Fibroblast of mammary gland (primary cell): ENCODE data around the gene PTPRD.
"Not testable (repeated sequence)": the region's sequence is repeated elsewhere in the genome, so short reads cannot be mapped to it uniquely, and the experiment has no call there.

Experiments used
- DNase-seq: peaks from one replicate; pipeline ENCODE4 v3.0.0-alpha.2; 2010; ENCODE audit warnings: low read depth
- H3K4me3 ChIP-seq: 2 replicates; pipeline ENCODE4 v1.5.1; 2011; ENCODE audit warnings: low read depth, mild to moderate bottlenecking, low read length, moderate library complexity; ENCODE audit not compliant: control insufficient read depth
- CTCF ChIP-seq: conservative IDR thresholded peaks from 2 replicates; pipeline ENCODE4 v1.5.1; 2011; ENCODE audit warnings: low read depth, low read length, inconsistent platforms; ENCODE audit not compliant: control insufficient read depth, insufficient read depth

PTPRD gene

GRCh38 chr9:9942764-9943424 is 669.9 kb downstream of the PTPRD start:
- TF ChIP-seq CTCF: peak; percentile 94
- DNase-seq: peak; percentile 51
- no peak overlapping the region for H3K4me3 ChIP-seq

- DNase-seq: no peak
- TF ChIP-seq CTCF: no peak
Measured at GRCh38 chr9:9938432-9938831, 674.4 kb downstream of the PTPRD start.

GRCh38 chr9:9931464-9931863 is 681.3 kb downstream of the PTPRD start:
- DNase-seq, H3K4me3 ChIP-seq: not testable (repeated sequence)

More at GRCh38 chr9:9938432-9938831, 674.4 kb downstream of the PTPRD start:
- H3K4me3 ChIP-seq: no peak overlapping the region

- peak; percentile 1 for DNase-seq
- no peak overlapping the region for H3K4me3 ChIP-seq
- no peak for TF ChIP-seq CTCF
Measured at GRCh38 chr9:9924376-9924775, 688.4 kb downstream of the PTPRD start.

- DNase-seq: no peak
- TF ChIP-seq CTCF: no peak
- H3K4me3 ChIP-seq: no peak overlapping the region
Measured at GRCh38 chr9:9921805-9922204, 691.0 kb downstream of the PTPRD start.

- peak; percentile 2 for TF ChIP-seq CTCF
- no peak overlapping the region for H3K4me3 ChIP-seq
- DNase-seq: no peak
Measured at GRCh38 chr9:9920425-9921060, 692.3 kb downstream of the PTPRD start.

- H3K4me3 ChIP-seq: no peak overlapping the region
- no peak for TF ChIP-seq CTCF
- no peak for DNase-seq
Measured at GRCh38 chr9:9919174-9919775, 693.5 kb downstream of the PTPRD start.
